Cardiac septum (tissue), 1 donor: ENCODE measurements around the gene TNFRSF18. TPM values are rescaled to one million over a fixed set of nuclear protein-coding genes. Genes with fewer than 3 reads are reported as not detected.

ENCODE experiments used
- DNase-seq: peaks from one replicate; pipeline ENCODE4 v3.0.0-alpha.2; 2020; ENCODE audit warnings: low spot score
- intact Hi-C: fragments of 100-400 bp; cut with DNase I; formaldehyde crosslinking; loops from one replicate; pipeline ENCODE4 v1.14.0; 2022
- total RNA-seq: library from RNA; stranded (reverse); fragmentation: NEBNext Ultra II Directional; extraction: Animal tissue kit (Norgen Biotek cat#: 25700); gene quantifications from one replicate; pipeline ENCODE4 v1.2.1, GENCODE V29; 2021
- donor health status: DM: no; HTN: no; CAD: no.

The TNFRSF18 gene
- total RNA-seq, 1 donor from 2014 or later: 0.19 TPM

DNA sequence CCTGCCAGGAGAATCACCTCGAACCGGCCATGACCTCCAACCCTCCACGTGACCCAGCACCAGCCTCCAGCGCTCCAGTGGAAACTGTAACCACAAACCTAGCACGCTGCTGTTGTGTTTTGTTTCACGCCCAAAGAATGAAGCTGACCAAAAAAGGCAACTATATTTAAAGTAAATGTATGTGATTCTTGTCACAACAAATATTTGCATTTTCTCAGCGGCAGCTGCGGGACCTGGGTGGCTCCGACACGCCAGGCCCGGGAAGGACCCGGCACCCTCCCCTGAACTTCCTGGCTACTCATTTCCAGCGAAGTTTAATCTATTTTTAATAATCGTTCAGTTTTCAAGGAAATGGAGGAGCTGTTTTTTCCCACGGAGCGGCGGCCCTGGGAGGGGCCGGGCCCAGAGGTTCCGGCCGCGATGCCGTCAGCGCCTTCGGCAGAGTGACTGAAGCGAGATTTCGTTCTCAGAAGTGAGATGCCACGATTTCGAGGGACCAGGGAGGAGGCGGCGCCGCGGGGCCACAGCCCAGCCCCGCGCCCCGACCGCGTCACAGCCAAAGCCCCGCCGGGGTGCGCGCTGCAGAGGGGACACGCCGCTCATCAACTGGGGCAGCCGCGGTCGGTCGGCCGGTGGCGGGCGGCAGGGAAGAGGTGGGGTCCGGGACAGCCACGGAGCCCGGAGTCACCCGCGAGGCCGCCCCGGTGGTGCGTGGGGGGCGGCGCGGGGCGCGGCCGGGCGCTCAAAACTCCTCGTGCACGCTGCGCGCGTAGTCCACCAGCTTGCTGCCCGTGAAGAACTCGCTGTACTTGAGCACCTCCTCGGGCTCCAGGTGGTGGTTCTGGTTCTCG is 10.6 kb upstream of the TNFRSF18 start:
- DNase-seq: no peak
- intact Hi-C loops: no loop called here

DNA sequence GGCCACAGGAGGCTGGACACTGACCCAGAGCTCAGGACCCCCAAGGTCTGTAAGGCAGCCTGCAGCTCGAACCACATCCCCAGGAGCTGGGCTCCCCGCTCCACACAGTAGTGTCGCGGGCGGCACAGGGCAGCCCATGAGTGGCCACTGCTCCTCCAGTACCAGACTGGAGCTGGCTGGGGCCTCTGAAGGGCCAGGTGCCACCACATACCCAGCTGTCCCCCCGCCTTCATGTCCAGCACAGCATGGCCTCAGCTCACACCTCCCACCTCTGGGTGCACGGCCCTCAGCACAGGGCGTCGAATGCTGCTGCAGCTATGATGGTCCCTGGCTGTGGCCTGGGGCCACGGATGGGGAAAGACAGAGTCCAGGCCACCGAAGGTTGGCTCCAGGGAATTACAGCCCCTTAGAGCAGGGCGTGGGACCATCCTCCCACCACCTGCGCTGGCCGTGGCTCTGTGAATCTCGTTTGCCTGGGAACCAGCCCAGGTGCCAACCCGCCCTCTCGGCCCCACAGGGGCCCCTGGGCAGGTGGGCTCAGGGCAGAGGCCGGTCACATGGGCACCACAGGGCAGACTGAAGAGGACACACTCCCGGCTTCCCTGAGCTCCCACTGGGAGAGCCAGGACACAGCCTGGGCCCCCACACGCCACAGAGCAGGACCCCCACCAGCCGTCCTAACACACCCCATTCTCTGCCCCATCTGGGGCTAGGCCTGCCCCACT is 9.7 kb upstream of the TNFRSF18 start:
- intact Hi-C loops: no loop called here
- no peak for DNase-seq

DNA sequence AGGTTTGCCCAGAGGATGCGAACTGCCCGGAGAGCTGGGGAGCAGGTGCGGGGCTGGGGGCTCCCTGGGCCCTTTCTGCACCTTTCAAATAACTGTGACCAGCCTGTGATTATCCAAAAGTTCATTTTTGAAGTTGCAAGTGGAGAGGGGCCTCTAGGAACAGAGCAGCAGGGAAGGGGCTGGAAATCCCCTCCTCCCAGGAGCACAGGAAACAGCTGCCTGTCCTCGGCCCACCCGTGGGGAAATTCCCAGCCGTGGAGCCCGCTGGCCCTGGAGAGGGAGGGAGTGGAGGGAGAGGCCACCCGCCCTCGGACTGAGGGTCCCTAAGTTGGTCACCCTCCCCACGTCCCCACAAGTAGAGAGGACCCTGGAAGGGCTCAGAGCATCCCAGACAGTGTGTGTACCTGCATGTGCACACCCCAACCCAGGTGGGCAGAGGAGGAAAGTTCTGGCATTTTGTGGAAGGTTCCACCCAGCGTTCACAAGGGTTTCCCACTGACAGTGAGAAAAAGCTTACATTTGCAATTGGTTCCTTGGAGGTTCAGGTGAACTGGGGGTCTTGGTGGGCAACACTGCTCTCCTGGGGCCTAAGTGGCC is 8.8 kb upstream of the TNFRSF18 start:
- DNase-seq: no peak
- intact Hi-C loops: no loop called here

DNA sequence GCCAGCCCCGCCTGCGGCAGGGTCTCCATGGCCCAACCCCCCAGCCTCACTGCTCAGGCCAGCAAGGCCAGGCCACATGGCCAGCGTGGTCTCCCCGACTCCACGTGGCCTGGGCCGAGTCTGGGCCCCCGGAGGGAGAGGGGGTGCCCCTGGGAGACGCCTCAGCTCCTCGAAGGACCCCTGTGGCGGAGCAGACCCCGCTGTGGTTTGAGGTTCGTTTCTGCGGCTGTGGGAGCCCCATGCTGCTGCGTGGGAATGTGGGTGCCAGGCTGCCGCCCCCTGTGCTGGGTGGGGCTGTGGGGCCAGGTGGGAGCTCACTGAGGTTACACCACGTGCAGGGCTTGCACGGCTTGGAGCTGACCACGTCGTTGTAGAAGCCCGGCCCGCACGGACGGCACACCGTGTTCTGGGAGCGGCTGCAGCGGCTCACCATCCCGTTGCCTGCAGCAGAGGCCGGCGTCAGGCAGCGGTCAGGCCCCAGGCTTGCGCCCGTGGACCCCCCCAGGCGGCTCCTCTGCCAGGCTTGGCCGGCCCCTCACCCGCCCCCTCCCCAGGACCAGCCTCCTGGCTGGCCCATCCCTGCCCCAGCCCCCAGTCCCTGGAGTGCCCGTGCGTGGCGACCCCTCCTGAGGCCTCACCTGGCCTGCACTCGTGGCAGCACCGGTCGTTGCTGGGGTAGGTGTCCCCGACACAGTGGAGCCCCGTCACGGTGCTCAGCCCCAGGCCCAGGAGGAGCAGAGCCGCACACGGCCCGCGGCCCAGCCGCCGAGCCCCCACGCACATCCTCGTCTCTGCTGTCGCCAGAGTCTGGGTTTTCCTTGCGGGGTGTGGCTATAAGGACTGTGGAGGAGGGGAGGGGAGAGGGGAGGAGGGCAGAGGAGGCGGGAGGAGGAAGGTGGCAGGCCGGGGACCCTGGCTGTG is 7.2 kb upstream of the TNFRSF18 start, which contains the start of gene TNFRSF4:
TSS of gene TNFRSF4 (minus strand) at position 809 of the 921 bp plus-strand sequence. CDS start at position 783, 26 bp downstream.
- intact Hi-C loops: no loop called here
- no peak for DNase-seq

DNA sequence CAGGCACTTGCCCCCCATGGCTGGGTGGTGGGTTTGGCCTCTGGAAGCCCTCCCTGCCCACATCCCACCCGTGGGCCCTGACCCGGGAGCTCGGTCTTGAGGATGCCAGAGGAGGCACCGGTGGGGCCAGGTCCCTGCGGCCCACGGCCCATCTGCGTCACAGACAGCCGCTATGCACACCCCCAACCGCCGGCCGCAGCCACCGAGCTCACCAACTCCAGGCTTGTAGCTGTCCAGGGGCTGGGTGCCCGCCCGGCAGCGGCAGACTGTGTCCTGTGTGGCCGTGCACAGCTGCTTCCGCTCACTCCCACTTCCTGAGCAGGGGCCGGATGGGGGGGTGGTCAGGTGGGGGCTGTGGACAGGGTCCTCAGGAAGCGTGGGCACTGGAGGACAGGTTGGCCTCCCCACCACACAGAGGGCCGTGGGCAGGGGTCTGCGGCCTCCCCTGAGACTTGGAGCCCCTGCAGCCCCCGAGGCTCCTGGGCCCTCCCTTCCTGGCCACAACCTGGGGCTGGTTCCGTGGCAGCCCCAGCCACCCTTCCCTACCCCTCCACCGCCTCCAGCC is 6.5 kb upstream of the TNFRSF18 start:
- intact Hi-C loops: no loop called here
- DNase-seq: no peak

DNA sequence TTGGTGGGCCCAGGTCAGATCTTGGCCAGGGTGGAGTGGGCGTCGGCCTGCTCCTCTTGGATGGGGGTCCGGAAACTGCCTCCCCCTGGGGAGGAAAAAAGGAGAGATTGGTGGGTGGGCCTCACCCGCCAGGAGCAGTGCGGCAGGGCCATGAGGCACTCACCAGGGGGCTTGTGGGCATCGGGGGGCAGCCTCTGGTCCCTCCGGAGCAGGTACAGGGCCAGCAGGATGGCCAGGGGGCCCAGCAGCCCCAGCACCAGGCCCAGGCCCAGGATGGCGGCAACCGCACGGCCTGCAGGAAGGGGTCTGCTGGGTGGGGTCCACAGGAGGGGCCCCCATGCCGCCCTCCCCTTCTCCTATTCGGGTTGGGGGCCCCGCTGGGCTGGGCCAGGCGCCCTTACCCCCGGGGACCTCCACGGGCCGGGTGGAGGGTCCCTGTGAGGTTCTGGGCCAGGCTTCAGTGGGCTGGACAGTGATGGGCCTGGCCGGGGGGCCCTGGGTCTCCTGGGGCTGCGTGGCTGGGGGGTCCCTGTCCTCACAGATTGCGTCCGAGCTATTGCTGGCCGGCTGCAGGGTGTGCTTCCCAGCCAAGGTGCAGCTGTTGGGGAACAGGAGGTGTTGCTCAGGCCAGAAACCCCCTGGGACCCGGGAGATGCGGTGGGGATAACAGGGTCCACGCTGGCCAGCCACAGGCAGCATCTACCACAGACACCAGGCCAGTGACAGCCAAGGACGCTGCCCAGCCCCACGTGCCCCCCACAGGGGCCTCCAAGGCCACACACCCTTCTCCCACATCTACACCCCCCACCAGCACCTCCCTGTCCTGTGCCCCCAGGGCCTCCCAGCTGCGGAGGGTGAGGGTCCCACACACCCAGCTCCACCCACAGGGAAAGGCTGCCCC is 5.4 kb upstream of the TNFRSF18 start:
- DNase-seq: no peak
- intact Hi-C loops: no loop called here

DNA sequence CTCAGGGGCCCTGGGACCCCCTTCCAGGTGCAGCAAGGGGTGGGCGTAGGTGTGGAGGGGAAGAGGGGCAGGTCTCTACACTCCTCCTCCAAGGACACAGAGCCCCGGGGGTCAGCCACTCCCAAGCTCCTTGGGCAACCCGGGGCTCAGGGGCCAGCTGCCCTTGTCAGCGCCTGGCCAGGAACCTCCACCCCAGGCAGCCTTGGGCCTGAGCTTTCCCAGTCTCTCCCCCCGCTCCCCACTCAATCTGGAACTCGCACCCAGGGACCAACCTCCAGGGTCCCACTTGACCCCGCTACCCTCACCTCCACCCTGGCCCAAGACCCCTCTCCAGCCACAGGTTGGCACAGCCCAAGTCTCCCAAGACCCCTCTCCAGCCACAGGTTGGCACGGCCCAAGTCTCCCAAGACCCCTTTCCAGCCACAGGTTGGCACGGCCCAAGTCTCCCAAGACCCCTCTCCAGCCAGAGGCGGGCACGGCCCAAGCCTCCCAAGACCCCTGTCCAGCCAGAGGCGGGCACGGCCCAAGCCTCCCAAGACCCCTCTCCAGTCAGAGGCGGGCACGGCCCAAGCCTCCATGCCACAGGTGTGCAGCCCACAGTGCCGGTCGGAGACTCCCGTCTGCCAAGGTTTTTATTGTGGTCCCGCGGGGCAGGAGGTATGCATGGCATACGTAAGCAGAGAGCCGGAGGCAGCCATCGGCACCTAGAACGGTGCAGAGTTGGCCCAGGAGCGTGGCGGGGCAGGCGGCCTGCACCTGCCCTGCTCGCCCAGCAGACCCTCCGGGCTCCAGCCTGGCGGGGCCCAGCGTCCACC is 4.5 kb upstream of the TNFRSF18 start:
- intact Hi-C loops: no loop called here

DNA sequence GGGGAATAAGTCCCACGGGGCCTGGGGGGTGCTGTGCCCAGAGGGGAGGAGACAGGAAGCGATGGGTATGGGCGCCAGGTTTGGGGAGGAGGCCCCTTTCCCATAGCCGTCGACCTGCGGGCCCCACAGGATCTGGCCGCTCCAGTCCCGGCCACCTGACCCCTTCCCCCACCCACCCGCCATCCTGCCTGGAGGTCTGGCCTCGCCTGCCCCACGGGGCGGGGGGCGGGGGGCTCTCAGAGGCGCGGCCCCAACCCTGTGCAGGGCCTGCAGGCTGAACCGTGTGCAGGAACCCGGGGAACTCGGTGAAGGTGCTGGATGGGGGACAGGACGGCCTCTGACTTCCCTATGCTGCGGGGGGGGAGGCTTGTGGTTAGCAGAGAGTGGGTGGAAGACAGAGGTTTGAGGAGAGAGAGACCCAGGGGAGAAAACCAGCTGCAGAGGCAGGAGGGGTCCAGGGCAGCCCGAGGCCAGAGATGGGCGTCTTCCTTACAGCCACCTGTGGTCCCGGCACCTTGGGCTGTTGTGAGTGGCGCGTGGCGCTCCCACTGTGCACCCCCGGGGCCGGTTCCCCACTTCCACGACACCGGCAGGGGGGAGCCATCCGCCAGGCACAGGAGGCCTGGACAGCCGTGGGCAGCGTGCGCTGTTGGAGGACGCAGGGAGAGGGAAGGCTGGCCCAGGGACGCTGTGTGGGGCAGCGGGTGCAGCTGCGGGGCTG is 2.5 kb upstream of the TNFRSF18 start:
- DNase-seq: no peak

More for the DNA sequence above, 4.5 kb upstream of the TNFRSF18 start:
- no peak for DNase-seq

DNA sequence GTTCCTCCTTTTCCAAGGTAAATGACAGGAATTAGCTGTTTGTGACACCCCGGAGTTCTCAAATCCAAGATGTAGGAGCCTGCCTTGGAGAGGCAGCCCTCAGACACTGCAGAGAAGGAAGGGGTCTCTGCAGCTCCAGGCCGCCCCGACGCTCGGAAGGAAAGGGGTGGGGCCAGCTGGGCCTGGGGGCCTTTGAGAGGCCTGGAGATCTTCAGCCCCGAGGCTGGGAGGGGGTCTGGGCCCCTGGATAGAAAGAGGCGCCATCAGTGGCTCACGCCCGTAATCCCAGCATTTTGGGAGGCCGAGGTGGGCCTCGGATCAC is 1.1 kb upstream of the TNFRSF18 start:
- DNase-seq: no peak
- intact Hi-C loops: loop anchor here (5.0 kb wide), 1 partner anchor 75 kb away; no protein-coding TSS in a partner anchor

More for the DNA sequence above, 2.5 kb upstream of the TNFRSF18 start:
- intact Hi-C loops: loop anchor here (5.0 kb wide), 1 partner anchor 77 kb away; no protein-coding TSS in a partner anchor

DNA sequence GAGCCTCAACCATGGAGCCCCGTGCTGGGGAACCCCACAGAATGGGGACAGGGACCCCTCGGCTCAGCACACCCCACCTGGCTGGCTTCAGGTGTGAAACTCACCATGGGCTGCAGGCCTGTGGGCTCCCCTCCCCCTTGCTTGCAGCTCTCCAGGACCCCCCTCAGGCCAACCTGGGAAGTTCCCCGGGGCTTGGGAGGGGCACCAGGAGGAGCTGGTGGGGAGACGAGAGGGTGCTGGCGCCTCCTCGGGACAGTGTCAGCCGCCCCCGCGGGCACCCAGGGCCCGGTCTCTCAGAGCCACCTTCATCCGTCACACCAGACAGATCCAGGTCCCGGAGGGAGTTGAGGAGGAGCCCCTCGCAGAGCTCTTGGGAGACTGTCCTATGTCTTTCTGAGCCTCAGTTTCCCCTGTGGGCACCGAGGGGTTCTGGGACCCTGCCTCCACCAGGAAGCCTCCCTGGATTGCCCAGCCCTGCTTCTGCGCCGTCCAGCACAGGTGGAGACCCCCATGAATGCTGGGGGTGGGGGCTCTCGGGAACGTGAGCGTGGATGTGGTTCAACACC is 657 bp upstream of the TNFRSF18 start:
- DNase-seq: no peak
- intact Hi-C loops: loop anchor here (5.0 kb wide), 1 partner anchor 75 kb away; no protein-coding TSS in a partner anchor

DNA sequence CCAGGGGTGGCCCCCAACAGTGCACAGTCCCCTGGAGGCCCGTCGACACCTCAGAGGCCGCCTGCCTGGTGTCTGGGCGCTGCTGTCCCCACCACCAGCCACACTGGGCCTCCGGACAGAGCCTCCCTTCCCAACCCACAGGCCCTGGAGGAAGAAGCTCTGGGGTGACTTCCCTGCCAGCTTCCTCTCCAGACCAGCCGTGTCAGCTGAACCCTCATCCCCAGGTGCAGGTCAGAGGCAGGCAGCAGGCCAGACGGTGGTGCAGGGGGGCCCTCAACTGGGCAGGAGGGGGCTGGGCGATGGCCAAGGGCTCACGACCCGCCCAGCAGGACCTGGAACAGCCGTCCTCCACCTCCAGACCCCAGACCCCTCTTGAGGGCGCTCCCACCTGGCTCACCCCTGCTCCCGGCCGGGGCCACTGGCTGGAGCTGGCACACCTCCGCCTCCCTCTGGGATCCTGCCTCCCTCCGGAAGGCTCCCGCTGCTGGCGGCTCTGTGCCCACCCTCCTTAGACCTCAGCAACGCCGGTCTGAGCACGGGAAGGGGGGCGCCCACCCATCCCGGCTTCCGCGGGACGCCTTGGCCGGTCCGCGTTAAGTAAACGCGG is 520 bp downstream of the TNFRSF18 start:
- intact Hi-C loops: loop anchor here (5.0 kb wide), 1 partner anchor 74 kb away; no protein-coding TSS in a partner anchor
- DNase-seq: no peak

DNA sequence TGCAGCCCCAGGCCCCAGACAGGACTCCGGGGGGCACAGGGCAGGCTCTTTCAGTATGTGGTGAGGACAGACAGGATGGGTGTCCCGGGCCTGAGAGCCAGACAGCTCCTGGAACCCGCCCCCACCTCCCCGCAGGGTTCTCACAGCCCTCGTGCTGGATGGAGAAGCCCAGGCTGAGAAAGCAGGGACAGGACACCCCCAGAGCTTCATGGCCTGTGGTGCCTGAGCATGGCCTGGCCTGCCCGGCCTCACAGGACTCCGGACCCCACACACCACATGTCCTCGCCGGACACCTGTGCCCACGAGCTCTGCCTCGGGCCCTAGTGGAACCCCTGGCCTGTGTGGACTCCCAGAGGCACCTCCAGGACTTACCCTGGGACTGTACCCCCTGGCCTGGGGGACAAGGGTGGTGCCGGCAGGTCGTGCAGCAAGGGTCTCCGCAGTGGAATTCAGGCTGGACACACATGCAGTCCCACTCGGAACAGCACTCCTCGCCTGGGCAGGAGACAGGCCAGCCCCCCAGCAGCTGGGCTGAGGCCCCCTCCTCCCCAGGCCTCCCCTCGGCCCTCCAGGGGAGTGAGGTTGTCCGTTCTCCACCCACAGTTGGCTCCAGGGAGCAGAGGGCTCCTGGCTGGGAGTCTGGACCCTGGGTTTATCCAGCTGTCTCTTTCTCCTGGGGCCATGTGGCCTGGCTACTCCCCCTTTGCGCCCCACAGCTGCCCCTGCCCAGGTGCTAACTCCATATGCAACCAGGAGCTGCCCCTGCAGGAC is 1.2 kb downstream of the TNFRSF18 start:
- intact Hi-C loops: loop anchor here (5.0 kb wide), 1 partner anchor 73 kb away; no protein-coding TSS in a partner anchor
- DNase-seq: no peak

DNA sequence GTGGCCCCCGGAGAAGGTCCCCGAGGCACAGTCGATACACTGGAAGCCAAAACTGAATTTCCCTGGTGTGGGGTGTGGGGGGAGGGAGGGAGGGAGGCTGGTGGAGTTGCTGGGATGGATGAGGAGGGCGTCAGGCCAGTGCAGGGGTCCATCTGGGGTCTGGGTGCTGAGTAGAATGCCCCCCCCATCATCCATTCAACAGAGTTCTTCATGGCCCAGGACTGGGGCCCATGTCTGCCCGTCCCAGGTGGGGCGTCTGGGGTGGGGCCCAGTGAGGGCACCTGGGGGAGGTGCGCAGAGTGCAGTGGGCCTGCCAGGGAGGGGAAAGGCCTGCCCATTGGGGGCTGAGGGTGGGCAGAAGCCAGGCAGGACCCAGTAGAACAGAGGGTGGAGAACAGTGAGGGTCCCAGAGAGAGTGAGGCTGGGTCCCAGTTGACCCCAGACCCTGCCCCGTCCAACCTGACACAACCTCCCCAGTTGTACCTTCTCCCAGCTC is 1.9 kb downstream of the TNFRSF18 start:
- intact Hi-C loops: no loop called here
- DNase-seq: no peak

DNA sequence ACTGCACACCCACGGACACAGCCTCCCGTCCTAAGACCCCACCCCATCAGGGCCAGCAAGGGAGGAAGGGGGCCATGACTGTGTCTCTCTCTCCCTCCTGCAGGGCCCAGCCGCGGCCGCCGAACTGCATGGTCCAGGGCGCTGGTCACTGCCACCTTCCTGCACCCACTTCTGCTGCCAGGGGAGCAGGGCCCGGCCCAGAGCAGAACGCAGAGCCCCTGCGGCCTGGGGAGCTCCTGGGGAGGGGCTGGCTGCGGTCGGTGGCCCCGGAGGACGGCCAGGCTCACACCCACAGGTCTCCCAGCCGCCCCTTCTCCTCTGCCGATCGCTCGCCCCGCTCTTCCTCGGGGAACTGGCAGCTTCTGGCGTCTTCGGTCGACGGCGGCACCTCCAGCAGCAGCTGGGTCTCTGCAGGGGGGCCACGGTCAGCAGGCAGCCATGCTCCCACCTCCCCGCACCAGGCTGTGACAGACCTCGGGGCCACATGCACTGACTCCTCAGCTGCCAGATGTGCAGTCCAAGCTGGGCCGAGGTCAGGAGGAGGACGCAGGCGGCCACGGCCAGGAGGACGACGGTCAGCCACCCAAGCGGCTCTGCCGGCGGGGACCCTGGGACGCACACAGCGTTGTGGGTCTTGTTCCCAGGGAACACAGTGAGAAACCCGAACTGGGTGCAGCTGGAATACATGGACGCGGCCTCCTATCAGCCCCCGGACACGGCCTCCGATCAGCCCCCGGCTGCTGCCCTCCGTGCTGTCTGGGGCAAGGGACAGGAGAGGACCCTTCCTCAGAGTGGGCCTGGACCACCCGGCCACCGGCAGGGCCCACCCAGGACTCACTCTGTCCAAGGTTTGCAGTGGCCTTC is 2.6 kb downstream of the TNFRSF18 start:
- no peak for DNase-seq
- intact Hi-C loops: no loop called here
